Dermis lymphatic vessel endothelial cell (primary cell): ENCODE measurements around the gene ARL6IP4. TPM values are rescaled to one million over a fixed set of nuclear protein-coding genes. Genes with fewer than 3 reads are reported as not detected.

Experiments
- total RNA-seq: library from RNA; depleted of rRNA; stranded (reverse); fragments of >200 nt; gene quantifications from 2 replicates; pipeline ENCODE4 v1.2.1, GENCODE V29; 2014

Gene ARL6IP4
- 150 and 170 TPM in 2 replicates for total RNA-seq

GRCh38 chr12:122980183-122981035, at the start of gene ARL6IP4:
ARL6IP4 (plus strand) TSS chr12:122980681; CDS start chr12:122981140, 459 bp downstream.

GRCh38 chr12:122965851-122966742, 14.4 kb upstream of the ARL6IP4 start, which contains the start of gene ABCB9:
ABCB9 (minus strand) TSS chr12:122966463; CDS start chr12:122960235, 6,228 bp downstream.

GRCh38 chr12:122974892-122975789, 5.3 kb upstream of the ARL6IP4 start, which contains the start of gene OGFOD2:
OGFOD2 (plus strand) TSS chr12:122975244; CDS start chr12:122975252, 8 bp downstream.

Other genes starting within 250 kb of the ARL6IP4 start
- under 0.01 TPM in 2 replicates for gene HCAR1, start 249.8 kb upstream of the ARL6IP4 start, total RNA-seq
- 29.4 and 36.9 TPM in 2 replicates for gene DENR, start 227.9 kb upstream of the ARL6IP4 start, total RNA-seq
- 0.33 and 0.43 TPM in 2 replicates for gene CCDC62, start 206.1 kb upstream of the ARL6IP4 start, total RNA-seq
- gene HIP1R, start 145.2 kb upstream of the ARL6IP4 start, total RNA-seq, result 23.9 and 24.0 TPM in 2 replicates
- 11.4 and 11.6 TPM in 2 replicates for gene VPS37B, start 84.6 kb upstream of the ARL6IP4 start, total RNA-seq
- gene ABCB9, start 14.2 kb upstream of the ARL6IP4 start, total RNA-seq, result 3.3 and 4.1 TPM in 2 replicates
- gene OGFOD2, start 5.4 kb upstream of the ARL6IP4 start, total RNA-seq, result 7.2 and 8.3 TPM in 2 replicates
- gene PITPNM2, start 170.4 kb downstream of the ARL6IP4 start, total RNA-seq, result 2.2 and 3.1 TPM in 2 replicates